ENCODE measurements around the gene ACVR1B. TPM values are rescaled to one million over a fixed set of nuclear protein-coding genes. Genes with fewer than 3 reads are reported as not detected.

The ACVR1B gene
- total and polyA plus RNA-seq, 2 donors (not counting 1 experiment from before 2014, with no cell fraction given) = 3.4 to 10.6 TPM

DNA sequence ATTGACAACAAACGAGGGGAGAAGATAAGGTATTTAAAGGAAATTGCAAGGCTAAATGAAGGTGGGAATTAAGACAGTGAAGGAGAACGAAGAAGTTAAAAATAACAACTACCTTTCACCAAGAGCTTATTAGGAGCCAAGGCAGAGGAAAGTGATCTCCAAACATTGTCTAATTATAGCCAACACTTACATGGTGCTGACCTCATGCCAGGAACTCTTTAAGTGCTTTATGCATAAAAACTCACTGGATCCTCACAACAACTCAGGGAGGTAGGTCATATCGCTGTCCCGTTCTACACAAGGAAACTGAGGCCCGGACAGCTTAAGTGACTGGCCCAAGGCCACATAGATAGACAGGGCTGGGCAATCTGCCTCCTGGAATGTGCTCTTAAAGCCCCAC lies 74.8 kb downstream of the ACVR1B start:
- H2AFZ ChIP-seq (ENCODE audit: insufficient read depth, low read depth, low read length, poor library complexity, severe bottlenecking) = no peak overlapping the region
- peak overlapping the region; percentile 6 for H3K27ac Mint-ChIP-seq
- CTCF ChIA-PET = interaction anchor here (0.8 to 32.6 kb wide), 20 partner anchors 9 to 640 kb away, joined by 3 to 1315 read pairs (median 13); partner anchors contain the start of genes ATG101, NR4A1, SMIM41 and TAMALIN
- no peak overlapping the region for H3K4me3 Mint-ChIP-seq
- peaks cover 40% of the 10 kb centered on the region for H3K4me1 Mint-ChIP-seq
- no peak for ATAC-seq (ENCODE audit: low read depth)
- no peak for DNase-seq
- POLR2A ChIA-PET = interaction anchor here (1.3 to 2.6 kb wide), 4 partner anchors 25 to 92 kb away, joined by 3 to 17 read pairs (median 10); partner anchors contain the start of gene NR4A1
- no peaks in the 10 kb centered on the region for H3K9me3 ChIP-seq (ENCODE audit: control extremely low read depth in 1 of 3, control insufficient read depth in 2 of 3, insufficient read depth in 1 of 3, low read length in 2 of 3)
- 95% methylated on average over 3 of the region's 5 CpGs for WGBS (ENCODE audit: insufficient coverage)
- no peaks in the 10 kb centered on the region for H3K36me3 ChIP-seq (replicated peaks in 1 of 2; ENCODE audit: control extremely low read depth in 1 of 2, control insufficient read depth in 1 of 2, extremely low read depth in 1 of 2, insufficient read depth in 2 of 2, low read length in 1 of 2)
- no peaks in the 10 kb centered on the region for H3K27me3 ChIP-seq (replicated peaks in 1 of 4; ENCODE audit: control extremely low read depth in 1 of 4, control insufficient read depth in 3 of 4, insufficient read depth in 4 of 4, low read length in 3 of 4)
- H3K4me1 ChIP-seq (ENCODE audit: control insufficient read depth in 2 of 2, insufficient read depth in 2 of 2, low read length in 2 of 2) = peaks cover 27 to 47% of the 10 kb centered on the region in 2 donors
- no peaks in the 10 kb centered on the region for H3K27me3 Mint-ChIP-seq
- H3K79me2 ChIP-seq (ENCODE audit: control insufficient read depth, insufficient read depth, low read length) = no peaks in the 10 kb centered on the region
- H4K20me1 ChIP-seq (ENCODE audit: control insufficient read depth, insufficient read depth, low read length, poor library complexity, severe bottlenecking) = no peaks in the 10 kb centered on the region
- no peaks in the 10 kb centered on the region for H3K9me3 Mint-ChIP-seq (ENCODE audit: insufficient read depth)
- TF ChIP-seq, protein P1, sequence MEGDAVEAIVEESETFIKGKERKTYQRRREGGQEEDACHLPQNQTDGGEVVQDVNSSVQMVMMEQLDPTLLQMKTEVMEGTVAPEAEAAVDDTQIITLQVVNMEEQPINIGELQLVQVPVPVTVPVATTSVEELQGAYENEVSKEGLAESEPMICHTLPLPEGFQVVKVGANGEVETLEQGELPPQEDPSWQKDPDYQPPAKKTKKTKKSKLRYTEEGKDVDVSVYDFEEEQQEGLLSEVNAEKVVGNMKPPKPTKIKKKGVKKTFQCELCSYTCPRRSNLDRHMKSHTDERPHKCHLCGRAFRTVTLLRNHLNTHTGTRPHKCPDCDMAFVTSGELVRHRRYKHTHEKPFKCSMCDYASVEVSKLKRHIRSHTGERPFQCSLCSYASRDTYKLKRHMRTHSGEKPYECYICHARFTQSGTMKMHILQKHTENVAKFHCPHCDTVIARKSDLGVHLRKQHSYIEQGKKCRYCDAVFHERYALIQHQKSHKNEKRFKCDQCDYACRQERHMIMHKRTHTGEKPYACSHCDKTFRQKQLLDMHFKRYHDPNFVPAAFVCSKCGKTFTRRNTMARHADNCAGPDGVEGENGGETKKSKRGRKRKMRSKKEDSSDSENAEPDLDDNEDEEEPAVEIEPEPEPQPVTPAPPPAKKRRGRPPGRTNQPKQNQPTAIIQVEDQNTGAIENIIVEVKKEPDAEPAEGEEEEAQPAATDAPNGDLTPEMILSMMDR (IDR thresholded peaks at IDR 0.05) = no peak
- no peak for TF ChIP-seq EZH2 (IDR thresholded peaks at IDR 0.05; ENCODE audit: borderline replicate concordance, insufficient read depth, low read depth, low read length, poor library complexity, severe bottlenecking)
- H3K4me3 ChIP-seq (ENCODE audit: control extremely low read depth in 1 of 5, extremely low read depth in 1 of 5, insufficient read depth in 1 of 5, low read depth in 2 of 5, low read length in 4 of 5) = no peak overlapping the region
- no peak overlapping the region for H3K9ac ChIP-seq (ENCODE audit: low read length)
- intact Hi-C loops (cut with micrococcal nuclease) = no loop called here
- no peak overlapping the region for H3K27ac ChIP-seq (ENCODE audit: low read length in 2 of 2)
- no peak overlapping the region for H3K4me2 ChIP-seq (replicated peaks; ENCODE audit: low read depth, low read length, poor library complexity, severe bottlenecking)

DNA sequence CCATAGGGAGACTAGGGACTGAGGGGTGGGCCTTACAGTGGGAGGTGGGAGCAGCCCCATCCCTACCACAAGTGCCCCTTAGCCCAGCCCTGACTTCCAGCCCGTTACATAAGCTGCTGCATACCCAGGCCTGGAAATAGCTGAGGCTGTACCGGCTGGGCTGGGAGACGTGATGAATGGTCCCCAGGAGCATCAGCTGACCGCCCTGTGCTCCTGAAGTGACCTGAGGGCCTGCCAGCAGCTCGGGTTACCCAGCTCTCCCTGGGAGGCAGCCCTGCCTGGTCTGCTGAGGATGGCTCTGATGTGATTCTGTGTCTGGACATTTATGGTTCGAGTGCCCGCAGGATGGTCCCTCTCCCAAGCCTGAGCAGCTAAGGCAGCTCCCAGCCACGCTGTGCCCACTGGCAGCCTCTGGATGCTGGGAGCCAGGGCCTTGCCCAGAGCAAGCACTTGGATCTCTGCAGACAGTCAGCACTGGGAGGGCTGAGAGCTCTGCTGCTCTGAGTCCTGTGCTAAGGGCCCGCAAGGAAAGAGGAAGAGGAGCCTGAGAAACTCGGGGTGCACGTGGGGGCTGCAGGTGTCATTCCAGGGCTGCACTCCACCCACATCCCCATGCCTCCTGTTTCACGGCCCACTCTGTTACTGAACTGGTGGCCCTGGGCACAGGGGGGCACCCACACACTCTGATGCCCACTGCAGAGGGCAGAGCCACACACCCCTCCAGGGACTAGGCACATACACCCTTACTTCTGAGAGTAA lies 75.8 kb downstream of the ACVR1B start:
- POLR2A ChIA-PET = interaction anchor here (1.3 to 2.6 kb wide), 3 partner anchors 21 to 55 kb away, joined by 3 to 14 read pairs (median 3); partner anchors contain the start of gene TAMALIN
- Histone ChIP-seq H3K4me1 (ENCODE audit: control insufficient read depth in 2 of 2, insufficient read depth in 2 of 2, low read length in 2 of 2) (peaks cover 28 to 50% of the 10 kb centered on the region in 2 donors), H3K9me3 (ENCODE audit: control extremely low read depth in 1 of 3, control insufficient read depth in 2 of 3, insufficient read depth in 1 of 3, low read length in 2 of 3) (no peaks in the 10 kb centered on the region), H3K36me3 (replicated peaks in 1 of 2; ENCODE audit: control extremely low read depth in 1 of 2, control insufficient read depth in 1 of 2, extremely low read depth in 1 of 2, insufficient read depth in 2 of 2, low read length in 1 of 2) (no peaks in the 10 kb centered on the region), H3K27me3 (replicated peaks in 1 of 4; ENCODE audit: control extremely low read depth in 1 of 4, control insufficient read depth in 3 of 4, insufficient read depth in 4 of 4, low read length in 3 of 4) (no peaks in the 10 kb centered on the region), H4K20me1 (ENCODE audit: control insufficient read depth, insufficient read depth, low read length, poor library complexity, severe bottlenecking) (no peaks in the 10 kb centered on the region), H3K4me3 (ENCODE audit: control extremely low read depth in 1 of 5, extremely low read depth in 1 of 5, insufficient read depth in 1 of 5, low read depth in 2 of 5, low read length in 4 of 5) (no peak overlapping the region), H3K9ac (ENCODE audit: low read length) (no peak overlapping the region), H3K4me2 (replicated peaks; ENCODE audit: low read depth, low read length, poor library complexity, severe bottlenecking) (no peak overlapping the region), H3K79me2 (ENCODE audit: control insufficient read depth, insufficient read depth, low read length) (no peaks in the 10 kb centered on the region), H2AFZ (ENCODE audit: insufficient read depth, low read depth, low read length, poor library complexity, severe bottlenecking) (no peak overlapping the region), H3K27ac (ENCODE audit: low read length in 2 of 2) (no peak overlapping the region)
- Mint-ChIP-seq H3K9me3 (ENCODE audit: insufficient read depth) (no peaks in the 10 kb centered on the region), H3K27me3 (no peaks in the 10 kb centered on the region), H3K4me3 (no peak overlapping the region), H3K27ac (peak overlapping the region; percentile 41), H3K4me1 (peaks cover 45% of the 10 kb centered on the region)
- TF ChIP-seq, protein P1 (IDR thresholded peaks at IDR 0.05) = no peak
- TF ChIP-seq EZH2 (IDR thresholded peaks at IDR 0.05; ENCODE audit: borderline replicate concordance, insufficient read depth, low read depth, low read length, poor library complexity, severe bottlenecking) = no peak
- WGBS (ENCODE audit: insufficient coverage) = 65% methylated on average over 12 of the region's 12 CpGs
- DNase-seq = peak; percentile 49
- CTCF ChIA-PET = interaction anchor here (0.9 to 32.6 kb wide), 13 partner anchors 8 to 155 kb away, joined by 3 to 1315 read pairs (median 26); partner anchors contain the start of genes ATG101, NR4A1, SMIM41 and TAMALIN
- ATAC-seq (ENCODE audit: low read depth) = no peak
- intact Hi-C loops (cut with micrococcal nuclease) = no loop called here

Measured in B cell (primary cell).